K562 (cell line): ENCODE measurements around the gene ASB13.

ENCODE experiments used
- DNMT1 ChIP-seq: fragments of 450-650 bp; IDR thresholded peaks from 2 replicates; pipeline ENCODE4 v1.6.1; 2016; ENCODE audit warnings: antibody characterized with exemption, mild to moderate bottlenecking
- JUN ChIP-seq, 2 experiments: sonication (generic) in 1 of 2; formaldehyde crosslinking in 1 of 2; IDR thresholded peaks; 2 replicates each; pipeline versions ENCODE4 v1.6.1 to v1.8.0; 2012 to 2022; ENCODE audit warnings: borderline replicate concordance in 2 of 2, mild to moderate bottlenecking in 2 of 2, improper control_type of control experiment in 1 of 2, low read depth in 1 of 2, low read length in 1 of 2, missing genetic modification reagents in 1 of 2
- L3MBTL2 ChIP-seq: fragments of 450-650 bp; IDR thresholded peaks from 2 replicates; pipeline ENCODE4 v1.6.1; 2016; ENCODE audit warnings: mild to moderate bottlenecking, moderate library complexity
- RFX5 ChIP-seq: IDR thresholded peaks from 2 replicates; pipeline ENCODE4 v1.6.1; 2011; ENCODE audit warnings: low read depth, mild to moderate bottlenecking, improper control_type of control experiment, low read length
- SRSF9 ChIP-seq: fragments of 200-400 bp; formaldehyde crosslinking; IDR thresholded peaks from 2 replicates; pipeline ENCODE4 v1.6.1; 2017; ENCODE audit warnings: low read depth, low read length, borderline replicate concordance
- TBP ChIP-seq: optimal IDR thresholded peaks from 2 replicates; pipeline ENCODE3; 2011; ENCODE audit warnings: low read depth, low read length, improper control_type of control experiment
- ZNF274 ChIP-seq: IDR thresholded peaks from 2 replicates; pipeline ENCODE4 v1.6.1; 2011; ENCODE audit warnings: low read depth, mild to moderate bottlenecking, low read length, moderate library complexity, borderline replicate concordance
- TF ChIP-seq, protein P1 (sequence below): fragments of 250-450 bp; sonication (Bioruptor Pico); IDR thresholded peaks from 2 replicates; pipeline ENCODE4 v1.8.0; 2021; ENCODE audit warnings: mild to moderate bottlenecking, moderate library complexity
- TF ChIP-seq, protein P2 (sequence below): sonication (generic); formaldehyde crosslinking; IDR thresholded peaks from 2 replicates; pipeline ENCODE4 v1.8.1; 2023; ENCODE audit warnings: mild to moderate bottlenecking, missing genetic modification reagents
- TF ChIP-seq, protein P3 (sequence below), 3 experiments: IDR thresholded peaks in 2 of 3; conservative IDR thresholded peaks in 1 of 3; 2 replicates each; pipeline ENCODE4 v1.5.1; 2011 to 2012; ENCODE audit warnings: low read length in 3 of 3, mild to moderate bottlenecking in 3 of 3, control low read depth in 2 of 3, improper control_type of control experiment in 1 of 3, inconsistent platforms in 1 of 3, low read depth in 1 of 3, mixed read lengths in 1 of 3, moderate library complexity in 1 of 3; ENCODE audit not compliant: insufficient read depth in 2 of 3

DNA sequence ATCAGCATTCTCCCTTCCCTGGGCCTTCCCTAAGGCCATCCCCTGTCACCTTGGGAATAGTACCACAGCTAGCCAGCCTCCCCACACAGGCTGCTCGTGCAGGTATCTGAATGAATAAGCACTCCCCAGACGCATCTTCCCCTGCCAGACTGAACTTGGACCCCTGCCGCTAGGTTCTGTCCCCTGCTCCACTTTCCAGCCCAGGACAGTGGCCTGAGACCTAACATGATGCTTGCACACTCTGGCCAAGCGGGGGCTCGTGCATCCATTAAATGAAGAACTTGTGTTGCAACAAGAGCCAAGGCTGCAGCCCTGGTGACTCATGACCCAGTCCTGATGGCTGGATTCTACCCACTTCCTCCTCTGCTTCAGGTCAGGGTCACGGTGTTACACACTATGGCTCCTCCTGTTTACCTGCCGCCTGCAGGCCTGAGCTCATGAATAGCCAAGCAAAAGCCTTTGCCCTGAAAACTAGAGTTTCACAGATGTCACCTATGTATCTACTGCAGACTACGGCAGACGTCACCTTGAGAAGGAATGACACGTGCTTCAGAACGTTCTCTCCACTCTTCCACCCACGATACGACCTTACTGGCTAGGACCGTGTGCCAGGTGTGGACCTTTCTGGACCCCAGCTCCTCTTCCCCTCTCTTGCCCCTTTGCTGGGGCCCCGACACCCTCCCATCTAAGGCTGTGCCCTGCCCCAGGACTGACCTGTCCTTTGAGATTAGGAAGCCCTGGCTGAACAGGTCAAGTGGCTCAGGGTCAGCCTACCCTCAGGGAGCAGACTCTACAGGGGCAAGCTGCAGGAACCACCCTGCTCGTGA is 6.5 kb downstream of the ASB13 start:
- TF ChIP-seq, protein P1, sequence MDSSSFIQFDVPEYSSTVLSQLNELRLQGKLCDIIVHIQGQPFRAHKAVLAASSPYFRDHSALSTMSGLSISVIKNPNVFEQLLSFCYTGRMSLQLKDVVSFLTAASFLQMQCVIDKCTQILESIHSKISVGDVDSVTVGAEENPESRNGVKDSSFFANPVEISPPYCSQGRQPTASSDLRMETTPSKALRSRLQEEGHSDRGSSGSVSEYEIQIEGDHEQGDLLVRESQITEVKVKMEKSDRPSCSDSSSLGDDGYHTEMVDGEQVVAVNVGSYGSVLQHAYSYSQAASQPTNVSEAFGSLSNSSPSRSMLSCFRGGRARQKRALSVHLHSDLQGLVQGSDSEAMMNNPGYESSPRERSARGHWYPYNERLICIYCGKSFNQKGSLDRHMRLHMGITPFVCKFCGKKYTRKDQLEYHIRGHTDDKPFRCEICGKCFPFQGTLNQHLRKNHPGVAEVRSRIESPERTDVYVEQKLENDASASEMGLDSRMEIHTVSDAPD (CRISPR knock-in tag), result no peak
- TF ChIP-seq JUN (IDR thresholded peaks at IDR 0.05; ENCODE audit: borderline replicate concordance, low read depth, low read length), result peak; percentile 57; the same call in 1 of the 2 replicates
- TF ChIP-seq JUN (CRISPR knock-in tag; IDR thresholded peaks at IDR 0.05; ENCODE audit: borderline replicate concordance), result peak; percentile 58; the same call in 1 of the 2 replicates
- TF ChIP-seq, protein P2, sequence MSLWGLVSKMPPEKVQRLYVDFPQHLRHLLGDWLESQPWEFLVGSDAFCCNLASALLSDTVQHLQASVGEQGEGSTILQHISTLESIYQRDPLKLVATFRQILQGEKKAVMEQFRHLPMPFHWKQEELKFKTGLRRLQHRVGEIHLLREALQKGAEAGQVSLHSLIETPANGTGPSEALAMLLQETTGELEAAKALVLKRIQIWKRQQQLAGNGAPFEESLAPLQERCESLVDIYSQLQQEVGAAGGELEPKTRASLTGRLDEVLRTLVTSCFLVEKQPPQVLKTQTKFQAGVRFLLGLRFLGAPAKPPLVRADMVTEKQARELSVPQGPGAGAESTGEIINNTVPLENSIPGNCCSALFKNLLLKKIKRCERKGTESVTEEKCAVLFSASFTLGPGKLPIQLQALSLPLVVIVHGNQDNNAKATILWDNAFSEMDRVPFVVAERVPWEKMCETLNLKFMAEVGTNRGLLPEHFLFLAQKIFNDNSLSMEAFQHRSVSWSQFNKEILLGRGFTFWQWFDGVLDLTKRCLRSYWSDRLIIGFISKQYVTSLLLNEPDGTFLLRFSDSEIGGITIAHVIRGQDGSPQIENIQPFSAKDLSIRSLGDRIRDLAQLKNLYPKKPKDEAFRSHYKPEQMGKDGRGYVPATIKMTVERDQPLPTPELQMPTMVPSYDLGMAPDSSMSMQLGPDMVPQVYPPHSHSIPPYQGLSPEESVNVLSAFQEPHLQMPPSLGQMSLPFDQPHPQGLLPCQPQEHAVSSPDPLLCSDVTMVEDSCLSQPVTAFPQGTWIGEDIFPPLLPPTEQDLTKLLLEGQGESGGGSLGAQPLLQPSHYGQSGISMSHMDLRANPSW (CRISPR knock-in tag), result no peak
- TF ChIP-seq, protein P3, sequence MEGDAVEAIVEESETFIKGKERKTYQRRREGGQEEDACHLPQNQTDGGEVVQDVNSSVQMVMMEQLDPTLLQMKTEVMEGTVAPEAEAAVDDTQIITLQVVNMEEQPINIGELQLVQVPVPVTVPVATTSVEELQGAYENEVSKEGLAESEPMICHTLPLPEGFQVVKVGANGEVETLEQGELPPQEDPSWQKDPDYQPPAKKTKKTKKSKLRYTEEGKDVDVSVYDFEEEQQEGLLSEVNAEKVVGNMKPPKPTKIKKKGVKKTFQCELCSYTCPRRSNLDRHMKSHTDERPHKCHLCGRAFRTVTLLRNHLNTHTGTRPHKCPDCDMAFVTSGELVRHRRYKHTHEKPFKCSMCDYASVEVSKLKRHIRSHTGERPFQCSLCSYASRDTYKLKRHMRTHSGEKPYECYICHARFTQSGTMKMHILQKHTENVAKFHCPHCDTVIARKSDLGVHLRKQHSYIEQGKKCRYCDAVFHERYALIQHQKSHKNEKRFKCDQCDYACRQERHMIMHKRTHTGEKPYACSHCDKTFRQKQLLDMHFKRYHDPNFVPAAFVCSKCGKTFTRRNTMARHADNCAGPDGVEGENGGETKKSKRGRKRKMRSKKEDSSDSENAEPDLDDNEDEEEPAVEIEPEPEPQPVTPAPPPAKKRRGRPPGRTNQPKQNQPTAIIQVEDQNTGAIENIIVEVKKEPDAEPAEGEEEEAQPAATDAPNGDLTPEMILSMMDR (IDR thresholded peaks at IDR 0.05 in 2 of 3, conservative IDR thresholded peaks at IDR 0.05 in 1 of 3; ENCODE audit: insufficient read depth in 2 of 3, low read depth in 1 of 3, low read length in 3 of 3), result peak in 1 of 3 experiments; percentile 3; a peak in 1 of 6 replicates
- no peak for TF ChIP-seq L3MBTL2
- TF ChIP-seq DNMT1, result no peak
- no peak for TF ChIP-seq SRSF9
- TF ChIP-seq TBP, result no peak
- TF ChIP-seq RFX5, result no peak
- TF ChIP-seq ZNF274, result no peak
